Measurements from ENCODE around the gene YRDC. TPM values are rescaled to one million over a fixed set of nuclear protein-coding genes. Genes with fewer than 3 reads are reported as not detected.

The YRDC gene, protein sequence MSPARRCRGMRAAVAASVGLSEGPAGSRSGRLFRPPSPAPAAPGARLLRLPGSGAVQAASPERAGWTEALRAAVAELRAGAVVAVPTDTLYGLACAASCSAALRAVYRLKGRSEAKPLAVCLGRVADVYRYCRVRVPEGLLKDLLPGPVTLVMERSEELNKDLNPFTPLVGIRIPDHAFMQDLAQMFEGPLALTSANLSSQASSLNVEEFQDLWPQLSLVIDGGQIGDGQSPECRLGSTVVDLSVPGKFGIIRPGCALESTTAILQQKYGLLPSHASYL
- 10 to 100 TPM; 12.0 to 13.8 TPM for total RNA-seq

DNA sequence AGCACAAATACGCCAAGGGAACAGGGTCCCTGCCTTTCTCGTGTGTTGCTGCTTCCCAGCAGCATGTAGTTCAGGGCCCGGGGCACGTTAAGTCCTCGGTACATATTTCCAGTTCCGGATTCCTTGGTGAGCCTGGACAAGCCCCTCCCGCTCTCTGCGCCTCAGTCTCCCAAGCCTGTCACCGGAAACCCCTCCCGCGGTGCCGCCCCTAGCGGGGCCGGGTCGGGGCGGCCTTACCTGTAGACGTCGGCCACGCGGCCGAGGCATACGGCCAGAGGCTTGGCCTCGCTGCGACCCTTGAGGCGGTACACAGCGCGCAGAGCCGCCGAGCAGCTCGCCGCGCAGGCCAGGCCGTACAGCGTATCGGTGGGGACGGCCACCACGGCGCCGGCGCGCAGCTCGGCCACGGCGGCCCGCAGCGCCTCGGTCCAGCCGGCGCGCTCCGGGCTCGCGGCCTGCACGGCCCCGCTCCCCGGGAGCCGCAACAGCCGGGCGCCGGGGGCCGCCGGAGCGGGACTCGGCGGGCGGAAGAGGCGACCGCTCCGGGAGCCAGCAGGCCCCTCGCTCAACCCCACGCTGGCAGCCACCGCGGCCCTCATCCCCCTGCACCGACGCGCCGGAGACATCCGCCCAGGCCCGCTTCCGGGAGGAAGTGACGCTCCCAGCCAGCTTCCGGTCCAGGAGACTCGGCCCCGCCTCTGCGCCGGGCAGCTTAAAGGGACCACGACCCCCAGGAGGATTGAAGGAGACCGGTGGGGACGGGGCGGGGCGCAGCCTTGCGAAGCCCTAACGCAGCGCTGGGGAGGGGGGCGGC, at the start of gene YRDC, which contains the start of gene C1orf122:
YRDC (minus strand) TSS at position 654 of the 814 bp plus-strand sequence; CDS start at position 626, 28 bp downstream.
C1orf122 (plus strand) TSS at position 236 of the 814 bp plus-strand sequence. CDS start 615 bp downstream, outside the sequence.
- DNase-seq, result peak; percentile 94
- peak within 1 kb of the TSS; percentile 96 for H3K27ac Mint-ChIP-seq
- peak within 1 kb of the TSS; percentile 95 for H3K4me3 Mint-ChIP-seq
- ChIA-PET CTCF (interaction anchor here (0.7 to 2.5 kb wide), 7 partner anchors 9 to 118 kb away, joined by 3 to 16 read pairs (median 4); partner anchors contain the start of gene MTF1), POLR2A (interaction anchor here (0.6 to 1.1 kb wide), 3 partner anchors 51 to 176 kb away, joined by 3 to 8 read pairs (median 6); partner anchors contain the start of gene MTF1)
- H3K27me3 Mint-ChIP-seq, result no peaks in the 10 kb centered on the region
- peaks cover 42% of the 10 kb centered on the region for H3K4me1 Mint-ChIP-seq
- no peaks in the 10 kb centered on the region for H3K9me3 Mint-ChIP-seq
- H3K36me3 Mint-ChIP-seq (ENCODE audit: low read depth), result peaks cover 37% of the 10 kb centered on the region

DNA sequence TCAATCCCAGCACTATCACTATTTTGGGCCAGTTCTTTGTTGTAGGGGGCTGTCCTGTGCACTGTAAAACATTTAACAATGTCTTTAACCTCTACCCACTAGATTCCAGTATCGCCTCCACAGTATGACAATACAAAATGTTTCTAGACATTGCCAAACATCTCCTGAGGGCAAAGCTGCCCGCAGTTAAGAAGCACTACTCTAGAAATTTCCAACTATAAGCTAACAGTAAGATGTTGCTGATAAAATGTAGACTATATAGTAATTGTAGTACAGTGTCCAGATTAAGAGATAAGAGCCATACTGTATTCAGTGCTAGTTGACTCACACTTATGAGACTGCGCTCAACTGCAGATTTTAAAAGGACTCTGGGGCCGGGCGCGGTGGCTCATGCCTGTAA, 46.4 kb upstream of the YRDC start:
- H3K4me1 Mint-ChIP-seq, result peaks cover 41% of the 10 kb centered on the region
- POLR2A ChIA-PET, result no interaction called here
- CTCF ChIA-PET, result interaction anchor here (1.0 to 1.8 kb wide), 2 partner anchors 14 to 258 kb away, joined by 4 to 6 read pairs; partner anchors contain the start of gene GNL2
- no peak overlapping the region for H3K4me3 Mint-ChIP-seq
- no peaks in the 10 kb centered on the region for H3K9me3 Mint-ChIP-seq
- no peak overlapping the region for H3K27ac Mint-ChIP-seq
- no peaks in the 10 kb centered on the region for H3K27me3 Mint-ChIP-seq
- peaks cover 34% of the 10 kb centered on the region for H3K36me3 Mint-ChIP-seq (ENCODE audit: low read depth)
- no peak for DNase-seq

DNA sequence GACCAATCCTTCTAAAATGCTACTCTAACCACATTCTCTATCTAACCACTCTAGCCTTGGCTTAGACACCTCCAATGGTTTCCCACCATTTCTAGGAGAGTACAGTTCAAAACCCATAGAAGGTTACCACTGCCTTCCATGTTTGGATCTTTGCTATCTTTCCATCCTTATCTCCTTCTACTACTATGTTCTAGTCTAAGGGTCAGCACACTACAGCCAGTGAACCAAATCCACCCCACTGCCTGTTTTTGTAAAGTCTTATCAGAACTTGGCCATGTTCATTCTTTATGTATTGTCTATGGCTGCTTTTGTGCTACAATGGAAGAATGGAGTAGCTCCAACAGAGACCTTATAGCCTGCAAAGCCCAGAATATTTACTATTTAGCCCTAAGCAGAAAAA, 45.1 kb upstream of the YRDC start:
- no peak for DNase-seq
- H3K27me3 Mint-ChIP-seq, result no peaks in the 10 kb centered on the region
- peaks cover 38% of the 10 kb centered on the region for H3K4me1 Mint-ChIP-seq
- ChIA-PET POLR2A (no interaction called here), CTCF (interaction anchor here (1.0 to 1.6 kb wide), 4 partner anchors 10 to 257 kb away, joined by 3 to 4 read pairs (median 3); partner anchors contain the start of gene GNL2)
- H3K4me3 Mint-ChIP-seq, result no peak overlapping the region
- no peaks in the 10 kb centered on the region for H3K9me3 Mint-ChIP-seq
- no peak overlapping the region for H3K27ac Mint-ChIP-seq
- peaks cover 39% of the 10 kb centered on the region for H3K36me3 Mint-ChIP-seq (ENCODE audit: low read depth)

DNA sequence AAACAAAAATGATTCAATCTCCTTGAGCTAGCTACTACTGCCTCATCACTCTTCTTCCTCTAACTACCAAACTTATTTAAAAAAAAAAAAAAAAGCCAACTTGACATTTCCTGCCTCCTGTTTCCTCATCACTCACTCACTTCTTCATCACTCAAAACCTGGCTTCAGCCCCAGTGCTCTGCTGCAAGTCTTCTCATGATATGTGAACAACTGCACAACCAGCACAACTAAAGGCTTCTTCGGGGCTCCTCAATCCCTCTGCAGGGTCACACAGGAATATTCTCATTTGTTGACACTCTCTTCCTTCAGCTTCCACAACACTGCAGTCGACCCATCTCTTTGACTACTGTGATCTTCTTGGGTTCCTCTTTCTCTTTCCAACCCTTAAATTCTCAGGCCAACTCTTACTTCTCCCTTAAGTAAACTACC, 43.8 kb upstream of the YRDC start:
- Mint-ChIP-seq H3K9me3 (no peaks in the 10 kb centered on the region), H3K36me3 (ENCODE audit: low read depth) (peaks cover 36% of the 10 kb centered on the region), H3K4me1 (peaks cover 34% of the 10 kb centered on the region), H3K27me3 (no peaks in the 10 kb centered on the region), H3K4me3 (no peak overlapping the region), H3K27ac (no peak overlapping the region)
- ChIA-PET CTCF (interaction anchor here (0.7 to 2.0 kb wide), 7 partner anchors 8 to 80 kb away, joined by 3 to 12 read pairs (median 4); partner anchors contain the start of genes C1orf122, MTF1 and YRDC), POLR2A (interaction anchor here (0.6 kb wide), 1 partner anchor 171 kb away, joined by 4 read pairs; no protein-coding TSS in a partner anchor)
- DNase-seq, result no peak

DNA sequence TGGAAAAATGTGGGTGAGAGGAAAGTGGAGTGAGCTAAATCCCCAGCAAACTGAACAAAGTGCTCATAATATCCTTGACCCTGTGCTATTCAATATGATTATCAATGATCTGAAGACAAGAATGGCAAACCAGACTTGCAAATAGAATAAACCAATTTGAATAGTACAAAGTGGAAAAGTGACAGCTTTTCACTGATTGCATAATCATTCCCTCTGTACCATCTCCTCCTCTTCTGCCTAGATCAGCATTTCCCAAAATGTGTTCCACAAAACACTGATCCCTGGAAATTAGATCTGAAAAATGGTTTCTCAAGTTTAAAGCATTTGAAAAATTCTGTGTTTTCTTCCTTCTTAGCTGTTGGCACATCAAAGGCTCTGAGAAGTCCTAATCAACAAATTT, 43.3 kb upstream of the YRDC start:
- Mint-ChIP-seq H3K4me1 (peaks cover 38% of the 10 kb centered on the region), H3K4me3 (no peak overlapping the region), H3K27me3 (no peaks in the 10 kb centered on the region), H3K36me3 (ENCODE audit: low read depth) (peaks cover 36% of the 10 kb centered on the region), H3K9me3 (no peaks in the 10 kb centered on the region), H3K27ac (no peak overlapping the region)
- no peak for DNase-seq
- ChIA-PET CTCF (interaction anchor here (0.7 to 2.0 kb wide), 7 partner anchors 9 to 167 kb away, joined by 3 to 12 read pairs (median 4); partner anchors contain the start of genes C1orf122, MTF1 and YRDC), POLR2A (interaction anchor here (0.6 to 0.7 kb wide), 2 partner anchors 161 to 171 kb away, joined by 3 to 4 read pairs; no protein-coding TSS in a partner anchor)

DNA sequence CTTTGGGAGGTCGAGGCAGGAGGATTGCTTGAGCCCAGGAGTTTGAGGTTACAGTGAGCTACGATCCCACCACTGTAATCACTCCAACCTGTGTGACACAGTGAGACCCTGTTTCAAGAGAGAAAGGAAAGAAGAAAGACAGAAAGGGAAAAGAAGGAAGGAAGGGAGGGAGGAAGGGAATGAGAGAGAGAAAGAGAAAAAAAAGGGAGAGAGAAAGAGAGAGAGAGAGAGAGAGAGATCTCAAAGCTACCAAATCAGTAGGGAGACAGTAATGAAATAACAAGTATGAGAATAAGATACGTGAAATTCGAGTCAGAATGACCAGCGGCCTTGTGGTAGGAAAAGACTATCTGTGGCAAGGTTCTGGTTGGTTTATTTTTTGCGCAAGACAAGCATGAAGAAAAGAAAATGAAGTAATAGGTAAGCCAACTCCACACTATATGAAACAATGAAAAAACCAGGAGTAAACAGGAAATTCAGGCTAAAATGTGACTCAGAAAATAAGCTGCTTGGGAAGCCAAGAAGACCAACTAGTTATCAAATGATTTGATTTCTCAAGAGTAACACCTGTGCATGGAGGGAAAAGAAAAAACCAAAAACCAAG, 42.4 kb upstream of the YRDC start:
- Mint-ChIP-seq H3K4me3 (no peak overlapping the region), H3K36me3 (ENCODE audit: low read depth) (peaks cover 39% of the 10 kb centered on the region), H3K4me1 (peaks cover 45% of the 10 kb centered on the region), H3K9me3 (no peaks in the 10 kb centered on the region), H3K27me3 (no peaks in the 10 kb centered on the region), H3K27ac (no peak overlapping the region)
- ChIA-PET CTCF (interaction anchor here (0.8 to 2.0 kb wide), 5 partner anchors 9 to 168 kb away, joined by 3 to 12 read pairs (median 5); partner anchors contain the start of gene MTF1), POLR2A (interaction anchor here (0.7 kb wide), 1 partner anchor 161 kb away, joined by 3 read pairs; no protein-coding TSS in a partner anchor)
- no peak for DNase-seq

DNA sequence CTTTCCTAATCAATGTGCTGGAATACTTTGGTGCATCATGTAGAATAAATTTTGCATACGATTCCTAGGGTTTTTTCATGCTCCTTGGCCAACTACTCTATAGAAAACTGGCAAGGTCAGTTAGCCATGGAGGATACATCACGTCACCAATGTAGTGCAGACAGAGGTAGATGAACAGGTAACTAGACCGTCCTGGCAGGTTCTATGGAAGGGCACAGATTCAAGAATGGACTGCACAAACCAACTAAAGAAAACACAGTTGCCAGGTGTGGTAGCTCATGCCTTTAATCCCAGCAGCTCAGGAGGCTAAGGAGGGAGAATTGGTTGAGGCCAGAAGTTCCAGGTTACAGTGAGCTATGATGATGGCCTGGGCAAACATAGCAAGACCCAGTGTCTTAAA, 41.5 kb upstream of the YRDC start:
- Mint-ChIP-seq H3K4me1 (peaks cover 43% of the 10 kb centered on the region), H3K27ac (no peak overlapping the region), H3K36me3 (ENCODE audit: low read depth) (peaks cover 36% of the 10 kb centered on the region), H3K9me3 (no peaks in the 10 kb centered on the region), H3K27me3 (no peaks in the 10 kb centered on the region), H3K4me3 (no peak overlapping the region)
- no peak for DNase-seq
- POLR2A ChIA-PET, result no interaction called here
- CTCF ChIA-PET, result interaction anchor here (0.6 kb wide), 1 partner anchor 107 kb away, joined by 3 read pairs; no protein-coding TSS in a partner anchor

DNA sequence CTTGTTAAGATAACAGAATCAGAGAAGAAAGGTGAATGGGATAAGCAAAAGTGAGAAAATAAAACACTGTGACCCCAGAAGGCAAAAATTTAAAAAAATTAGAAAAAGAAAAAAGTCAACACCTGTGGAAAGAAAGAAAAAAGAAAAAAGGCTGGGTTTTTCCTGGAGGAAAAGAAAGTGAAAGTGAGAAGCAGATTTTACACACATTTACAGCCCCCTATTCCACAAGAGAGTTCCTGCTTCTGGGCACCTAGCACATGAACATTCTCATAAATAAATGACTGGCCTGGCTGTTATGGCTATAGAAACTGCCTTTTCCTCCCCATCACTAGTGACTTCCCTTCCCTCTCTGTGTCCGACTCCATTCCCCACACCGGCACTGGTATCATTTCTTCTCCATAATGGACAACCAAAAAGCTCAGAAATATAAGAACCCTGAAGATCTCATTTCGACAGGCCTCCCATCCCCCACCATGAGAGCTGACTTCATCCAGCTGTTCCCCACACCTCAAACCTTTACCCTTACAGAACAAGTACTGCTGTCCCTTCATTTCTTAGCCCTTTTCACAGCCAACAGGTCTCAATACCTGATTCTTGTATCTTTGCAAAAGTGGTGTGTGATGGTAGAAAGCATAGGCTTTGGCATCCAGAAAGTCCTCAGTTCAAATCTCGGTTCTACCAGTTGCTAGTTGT, 38.8 kb upstream of the YRDC start:
- Mint-ChIP-seq H3K9me3 (no peaks in the 10 kb centered on the region), H3K27me3 (no peaks in the 10 kb centered on the region), H3K4me1 (peaks cover 36% of the 10 kb centered on the region), H3K27ac (peak overlapping the region; percentile 84), H3K4me3 (peak overlapping the region; percentile 70), H3K36me3 (ENCODE audit: low read depth) (peaks cover 27% of the 10 kb centered on the region)
- DNase-seq, result no peak
- ChIA-PET POLR2A (no interaction called here), CTCF (interaction anchor here (1.0 to 2.0 kb wide), 2 partner anchors 13 to 30 kb away, joined by 3 to 8 read pairs; partner anchors contain the start of gene MTF1)

DNA sequence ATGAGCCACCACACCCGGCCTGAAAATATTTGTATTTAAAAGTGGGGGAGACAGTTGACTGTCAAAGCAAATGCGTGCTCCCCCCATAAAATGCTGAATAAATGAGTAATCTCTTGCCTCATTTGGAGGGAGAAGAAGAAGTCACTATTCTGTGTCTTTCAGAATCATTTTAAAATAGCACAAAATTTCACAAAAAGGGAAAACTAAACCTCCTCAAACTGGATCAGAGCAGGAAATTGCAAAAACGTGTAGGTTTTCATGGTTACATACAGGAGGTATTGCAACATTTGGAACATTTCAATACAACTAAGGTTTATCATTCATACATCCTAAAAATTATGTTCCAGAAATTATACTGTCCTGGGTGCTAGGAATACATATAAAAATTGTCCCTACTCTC, 37.8 kb upstream of the YRDC start:
- H3K9me3 Mint-ChIP-seq, result no peaks in the 10 kb centered on the region
- peaks cover 36% of the 10 kb centered on the region for H3K4me1 Mint-ChIP-seq
- no peaks in the 10 kb centered on the region for H3K27me3 Mint-ChIP-seq
- ChIA-PET POLR2A (no interaction called here), CTCF (interaction anchor here (0.6 kb wide), 1 partner anchor 46 kb away, joined by 5 read pairs; no protein-coding TSS in a partner anchor)
- no peak overlapping the region for H3K4me3 Mint-ChIP-seq
- no peak overlapping the region for H3K27ac Mint-ChIP-seq
- no peak for DNase-seq
- peaks cover 31% of the 10 kb centered on the region for H3K36me3 Mint-ChIP-seq (ENCODE audit: low read depth)

DNA sequence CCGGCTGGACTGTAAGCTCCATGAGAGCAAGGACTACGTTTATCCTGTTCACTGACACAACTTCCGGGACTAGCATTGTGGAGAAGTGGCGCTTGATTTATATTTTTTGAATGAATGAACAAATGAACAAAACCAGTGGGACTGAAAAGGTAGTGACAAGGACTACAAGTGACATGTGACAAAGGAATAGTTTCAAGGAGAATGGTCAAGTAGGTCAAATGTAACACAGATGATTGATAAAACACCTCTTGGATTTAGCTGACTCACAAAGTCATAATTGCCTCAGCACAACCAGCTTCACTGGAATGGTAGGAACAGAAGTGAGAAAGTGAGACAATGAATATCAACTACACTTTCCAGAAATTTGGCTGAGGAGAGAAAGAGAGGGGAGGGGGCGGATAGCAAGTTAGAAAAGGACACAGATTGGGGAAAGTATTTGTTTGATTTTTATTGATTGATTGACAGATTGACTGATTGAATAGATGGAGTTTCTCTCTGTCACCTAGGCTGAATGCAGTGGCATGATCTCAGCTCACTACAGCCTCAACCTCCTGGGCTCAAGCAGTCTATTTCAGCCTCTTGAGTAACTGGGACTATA, 37.1 kb upstream of the YRDC start:
- POLR2A ChIA-PET, result no interaction called here
- no peaks in the 10 kb centered on the region for H3K27me3 Mint-ChIP-seq
- no peak overlapping the region for H3K4me3 Mint-ChIP-seq
- no peak overlapping the region for H3K27ac Mint-ChIP-seq
- peaks cover 34% of the 10 kb centered on the region for H3K36me3 Mint-ChIP-seq (ENCODE audit: low read depth)
- H3K9me3 Mint-ChIP-seq, result no peaks in the 10 kb centered on the region
- H3K4me1 Mint-ChIP-seq, result peaks cover 36% of the 10 kb centered on the region
- CTCF ChIA-PET, result interaction anchor here (1.1 to 1.3 kb wide), 2 partner anchors 15 to 22 kb away, joined by 3 to 4 read pairs; partner anchors contain the start of gene MTF1
- DNase-seq, result no peak

DNA sequence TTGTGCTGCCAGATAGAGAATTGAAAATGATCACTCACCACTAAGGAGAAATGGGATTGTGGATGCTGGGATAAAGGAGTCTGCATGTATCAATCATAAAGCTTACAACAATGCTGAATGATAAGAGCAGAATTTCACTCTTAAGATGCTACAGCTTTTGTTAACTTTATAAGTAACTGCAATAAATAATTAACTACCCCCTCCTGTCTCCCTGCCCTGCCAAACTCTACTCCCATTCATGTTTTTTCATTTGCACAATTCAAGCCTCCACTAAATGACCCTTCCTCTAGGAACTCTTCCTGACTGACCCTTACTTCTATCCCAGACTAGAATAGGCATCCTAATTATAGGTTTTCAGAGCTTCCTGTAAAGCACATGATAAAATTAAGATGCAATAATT, 36.5 kb upstream of the YRDC start:
- CTCF ChIA-PET, result interaction anchor here (1.1 to 1.3 kb wide), 2 partner anchors 15 to 22 kb away, joined by 3 to 4 read pairs; partner anchors contain the start of gene MTF1
- H3K27me3 Mint-ChIP-seq, result no peaks in the 10 kb centered on the region
- no peak overlapping the region for H3K27ac Mint-ChIP-seq
- POLR2A ChIA-PET, result no interaction called here
- H3K36me3 Mint-ChIP-seq (ENCODE audit: low read depth), result peaks cover 40% of the 10 kb centered on the region
- DNase-seq, result no peak
- no peak overlapping the region for H3K4me3 Mint-ChIP-seq
- peaks cover 35% of the 10 kb centered on the region for H3K4me1 Mint-ChIP-seq
- H3K9me3 Mint-ChIP-seq, result no peaks in the 10 kb centered on the region
